ENCODE measurements around the gene TMEM192.

Gene TMEM192

DNA sequence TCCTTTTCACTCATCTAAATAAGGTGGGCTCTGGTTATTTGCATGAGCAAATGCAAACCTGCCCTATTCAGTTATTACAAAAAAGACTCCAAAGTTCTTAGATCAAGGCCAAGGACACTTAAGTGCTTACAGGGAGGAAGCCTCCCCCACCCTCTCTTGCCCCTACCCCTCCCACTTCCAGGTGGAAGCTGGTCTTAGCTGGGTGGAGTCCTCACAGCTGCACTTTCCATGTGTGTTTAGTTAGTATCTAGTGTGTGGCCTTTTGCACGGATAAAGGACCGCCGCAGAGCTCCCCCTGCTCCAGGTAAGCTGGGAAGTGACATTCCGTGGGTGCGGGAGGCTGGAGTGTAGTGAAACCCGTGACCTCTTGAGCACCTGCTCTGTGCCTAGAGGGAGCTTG is 59.0 kb downstream of the TMEM192 start, which contains the start of gene TRIM75:
Gene TRIM75 (plus strand): TSS at position 222 of the 400 bp plus-strand sequence. CDS start 5,282 bp downstream, outside the sequence.
- Histone ChIP-seq H3K4me3 (ENCODE audit: low read depth, low read length, poor library complexity, severe bottlenecking) (no peak within 1 kb of the TSS), H3K79me2 (ENCODE audit: insufficient read depth, low read length) (no peaks in the 10 kb centered on the region), H3F3A (ENCODE audit: insufficient read depth, low read length) (no peaks in the 10 kb centered on the region), H3K4me2 (ENCODE audit: low read length) (no peak within 1 kb of the TSS), H2AFZ (ENCODE audit: low read length) (no peak within 1 kb of the TSS), H4K20me1 (ENCODE audit: insufficient read depth, low read length) (no peaks in the 10 kb centered on the region), H3K36me3 (ENCODE audit: insufficient read depth, low read length) (no peaks in the 10 kb centered on the region), H3K9me2 (ENCODE audit: low read depth, low read length) (no peaks in the 10 kb centered on the region), H3K9ac (ENCODE audit: low read length) (no peak within 1 kb of the TSS), H3K27ac (ENCODE audit: low read depth, low read length, poor library complexity, severe bottlenecking) (no peak within 1 kb of the TSS), H3K9me3 (ENCODE audit: low read length) (no peaks in the 10 kb centered on the region), H3K4me1 (ENCODE audit: insufficient read depth, low read length, severe bottlenecking) (no peaks in the 10 kb centered on the region), H3K27me3 (ENCODE audit: insufficient read depth, low read length) (no peaks in the 10 kb centered on the region)
- TF ChIP-seq CTCF (IDR thresholded peaks at IDR 0.05; ENCODE audit: low read length) (no peak), EZH2 (IDR thresholded peaks at IDR 0.05; ENCODE audit: borderline replicate concordance, low read length) (no peak)

- Histone ChIP-seq H3K79me2 (ENCODE audit: insufficient read depth, low read length) (no peaks in the 10 kb centered on the region), H2AFZ (ENCODE audit: low read length) (no peak overlapping the region), H3K4me2 (ENCODE audit: low read length) (no peak overlapping the region), H3K27me3 (ENCODE audit: insufficient read depth, low read length) (no peaks in the 10 kb centered on the region), H3K36me3 (ENCODE audit: insufficient read depth, low read length) (no peaks in the 10 kb centered on the region), H3K27ac (ENCODE audit: low read depth, low read length, poor library complexity, severe bottlenecking) (no peak overlapping the region), H3K4me3 (ENCODE audit: low read depth, low read length, poor library complexity, severe bottlenecking) (no peak overlapping the region), H3K9me2 (ENCODE audit: low read depth, low read length) (no peaks in the 10 kb centered on the region), H3K9me3 (ENCODE audit: low read length) (no peaks in the 10 kb centered on the region), H3K9ac (ENCODE audit: low read length) (no peak overlapping the region), H3F3A (ENCODE audit: insufficient read depth, low read length) (no peaks in the 10 kb centered on the region), H3K4me1 (ENCODE audit: insufficient read depth, low read length, severe bottlenecking) (no peaks in the 10 kb centered on the region), H4K20me1 (ENCODE audit: insufficient read depth, low read length) (no peaks in the 10 kb centered on the region)
- no peak for TF ChIP-seq CTCF (IDR thresholded peaks at IDR 0.05; ENCODE audit: low read length)
- no peak for TF ChIP-seq EZH2 (IDR thresholded peaks at IDR 0.05; ENCODE audit: borderline replicate concordance, low read length)
Observed at GRCh38 chr4:165052627-165053026, 60.0 kb downstream of the TMEM192 start.

DNA sequence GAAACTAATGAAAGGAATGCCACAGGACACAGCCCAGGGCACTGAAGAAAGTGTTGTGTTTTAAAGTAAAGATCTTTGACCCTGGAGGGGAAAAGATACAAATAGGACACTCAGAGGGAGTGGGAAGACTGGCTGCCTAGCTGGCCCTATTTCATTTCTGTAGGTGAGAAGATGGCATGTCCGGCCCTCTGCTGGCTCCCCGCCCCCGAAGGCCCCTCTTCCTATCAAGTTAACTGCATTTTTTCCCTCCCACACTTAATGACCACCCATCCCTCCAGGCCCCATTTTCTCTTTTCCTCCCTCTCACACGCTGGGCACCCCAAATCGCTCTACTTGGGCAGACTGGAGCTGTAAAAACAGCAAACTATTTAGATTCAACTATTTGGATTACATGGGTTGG is 64.5 kb downstream of the TMEM192 start:
- no peak overlapping the region for H3K4me2 ChIP-seq (ENCODE audit: low read length)
- H3K27me3 ChIP-seq (ENCODE audit: insufficient read depth, low read length), result no peaks in the 10 kb centered on the region
- H3K27ac ChIP-seq (ENCODE audit: low read depth, low read length, poor library complexity, severe bottlenecking), result no peak overlapping the region
- H3K4me3 ChIP-seq (ENCODE audit: low read depth, low read length, poor library complexity, severe bottlenecking), result no peak overlapping the region
- H4K20me1 ChIP-seq (ENCODE audit: insufficient read depth, low read length), result no peaks in the 10 kb centered on the region
- no peaks in the 10 kb centered on the region for H3K4me1 ChIP-seq (ENCODE audit: insufficient read depth, low read length, severe bottlenecking)
- no peaks in the 10 kb centered on the region for H3K36me3 ChIP-seq (ENCODE audit: insufficient read depth, low read length)
- no peaks in the 10 kb centered on the region for H3K79me2 ChIP-seq (ENCODE audit: insufficient read depth, low read length)
- no peaks in the 10 kb centered on the region for H3F3A ChIP-seq (ENCODE audit: insufficient read depth, low read length)
- TF ChIP-seq CTCF (IDR thresholded peaks at IDR 0.05; ENCODE audit: low read length) (no peak), EZH2 (IDR thresholded peaks at IDR 0.05; ENCODE audit: borderline replicate concordance, low read length) (no peak)
- no peak overlapping the region for H3K9ac ChIP-seq (ENCODE audit: low read length)
- no peak overlapping the region for H2AFZ ChIP-seq (ENCODE audit: low read length)
- no peaks in the 10 kb centered on the region for H3K9me2 ChIP-seq (ENCODE audit: low read depth, low read length)
- H3K9me3 ChIP-seq (ENCODE audit: low read length), result no peaks in the 10 kb centered on the region

Data from OCI-LY1 (cell line).